Breast epithelium (tissue), 4 donors: ENCODE data around the gene NMUR1. TPM values are rescaled to one million over a fixed set of nuclear protein-coding genes. Genes with fewer than 3 reads are reported as not detected.

ENCODE experiments used
- DNase-seq, 2 donors: peaks; one replicate each; pipeline ENCODE4 v3.0.0-alpha.2; 2019; ENCODE audit warnings: low spot score in 2 of 2
- H3K27ac ChIP-seq, 2 donors: fragments of 200-600 bp; sonication (generic) in 1 of 2; one replicate each; pipeline ENCODE4 v1.5.1; 2016 to 2019; ENCODE audit warnings: mild to moderate bottlenecking in 1 of 2
- H3K27me3 ChIP-seq, 2 donors: fragments of 200-600 bp; sonication (generic) in 1 of 2; one replicate each; pipeline versions ENCODE4 v1.5.1 to v1.6.0; 2017 to 2019; ENCODE audit warnings: control low read depth in 1 of 2, mild to moderate bottlenecking in 1 of 2
- H3K36me3 ChIP-seq: fragments of 200-600 bp; one replicate; pipeline ENCODE4 v1.5.1; 2019
- H3K4me1 ChIP-seq, 2 donors: fragments of 200-600 bp; sonication (generic); one replicate each; pipeline ENCODE4 v1.5.1; 2016 to 2019; ENCODE audit warnings: control low read depth in 1 of 2
- H3K4me3 ChIP-seq, 3 donors: fragments of 200-600 bp; sonication (generic); 1 replicate in 2 of 3; 2 replicates in 1 of 3; pipeline ENCODE4 v1.5.1; 2016 to 2019; ENCODE audit warnings: mild to moderate bottlenecking in 3 of 3, moderate library complexity in 2 of 3
- H3K9me3 ChIP-seq, 2 donors: fragments of 200-600 bp; sonication (generic) in 1 of 2; one replicate each; pipeline ENCODE4 v1.5.1; 2016 to 2019; ENCODE audit warnings: control low read depth in 1 of 2
- CTCF ChIP-seq, 3 donors: fragments of 450-650 bp; IDR thresholded peaks; one replicate each; pipeline ENCODE4 v1.5.1; 2016 to 2017; ENCODE audit warnings: antibody characterized with exemption in 3 of 3, mild to moderate bottlenecking in 3 of 3, moderate library complexity in 3 of 3
- POLR2A ChIP-seq: fragments of 450-650 bp; IDR thresholded peaks from one replicate; pipeline ENCODE4 v1.6.1; 2016; ENCODE audit warnings: antibody characterized with exemption, mild to moderate bottlenecking, moderate library complexity
- POLR2AphosphoS5 ChIP-seq, 3 donors: sonication (generic); formaldehyde crosslinking; IDR thresholded peaks; one replicate each; pipeline ENCODE4 v1.6.1; 2017; ENCODE audit warnings: antibody characterized with exemption in 3 of 3
- intact Hi-C: fragments of 100-400 bp; cut with DNase I; formaldehyde crosslinking; loops from one replicate; pipeline ENCODE4 v1.15.1; 2023; ENCODE audit warnings: low total_unique reads
- total RNA-seq, 3 donors: library from RNA; depleted of rRNA; stranded (reverse); fragments of >200 nt; gene quantifications; one replicate each; pipeline ENCODE4 v1.1.0, GENCODE V29; 2016

Gene NMUR1
- total RNA-seq, 3 donors from 2014 or later: under 0.01 to 3.8 TPM; not detected in 1

GRCh38 chr2:231549446-231550239 is 19.4 kb upstream of the NMUR1 start:
- DNase-seq: no peak
- H3K36me3 ChIP-seq: no peaks in the 10 kb centered on the region
- TF ChIP-seq CTCF (IDR thresholded peaks at IDR 0.05) (no peak), POLR2A (no peak), POLR2AphosphoS5 (IDR thresholded peaks at IDR 0.05) (no peak)
- intact Hi-C loops: no loop called here
- H3K4me1 ChIP-seq: no peaks in the 10 kb centered on the region
- peaks cover 9 to 10% of the 10 kb centered on the region in 2 donors for H3K9me3 ChIP-seq
- no peaks in the 10 kb centered on the region for H3K27me3 ChIP-seq
- no peak overlapping the region for H3K27ac ChIP-seq
- no peak overlapping the region for H3K4me3 ChIP-seq

- no peak overlapping the region for H3K27ac ChIP-seq
- no peak for DNase-seq
- peaks cover 9 to 10% of the 10 kb centered on the region in 2 donors for H3K9me3 ChIP-seq
- H3K36me3 ChIP-seq: no peaks in the 10 kb centered on the region
- H3K4me1 ChIP-seq: no peaks in the 10 kb centered on the region
- H3K4me3 ChIP-seq: no peak overlapping the region
- H3K27me3 ChIP-seq: no peaks in the 10 kb centered on the region
- intact Hi-C loops: no loop called here
- TF ChIP-seq POLR2A (no peak), POLR2AphosphoS5 (IDR thresholded peaks at IDR 0.05) (no peak), CTCF (IDR thresholded peaks at IDR 0.05) (no peak)
Observed at GRCh38 chr2:231548752-231549151, 18.5 kb upstream of the NMUR1 start.

GRCh38 chr2:231547315-231548110 is 17.3 kb upstream of the NMUR1 start:
- Histone ChIP-seq H3K9me3 (peaks cover 8 to 14% of the 10 kb centered on the region in 2 donors), H3K4me1 (no peaks in the 10 kb centered on the region), H3K4me3 (no peak overlapping the region), H3K36me3 (no peaks in the 10 kb centered on the region), H3K27ac (no peak overlapping the region), H3K27me3 (no peaks in the 10 kb centered on the region)
- intact Hi-C loops: no loop called here
- no peak for DNase-seq
- TF ChIP-seq POLR2AphosphoS5 (IDR thresholded peaks at IDR 0.05) (no peak), POLR2A (no peak), CTCF (IDR thresholded peaks at IDR 0.05) (no peak)

- Histone ChIP-seq H3K4me3 (no peak overlapping the region), H3K27me3 (no peaks in the 10 kb centered on the region), H3K36me3 (no peaks in the 10 kb centered on the region), H3K4me1 (no peaks in the 10 kb centered on the region), H3K27ac (peak overlapping the region in 1 of 2 donors; percentile 78), H3K9me3 (peaks cover 5 to 10% of the 10 kb centered on the region in 2 donors)
- no peak for DNase-seq
- no peak for TF ChIP-seq CTCF (IDR thresholded peaks at IDR 0.05)
- TF ChIP-seq POLR2AphosphoS5 (IDR thresholded peaks at IDR 0.05): no peak
- TF ChIP-seq POLR2A: no peak
- intact Hi-C loops: no loop called here
Observed at GRCh38 chr2:231546014-231546715, 15.9 kb upstream of the NMUR1 start.
